ENCODE data around the gene TTC34.
"Not testable (repeated sequence)": the region's sequence is repeated elsewhere in the genome, so short reads cannot be mapped to it uniquely, and the experiment has no call there.

Gene TTC34

DNA sequence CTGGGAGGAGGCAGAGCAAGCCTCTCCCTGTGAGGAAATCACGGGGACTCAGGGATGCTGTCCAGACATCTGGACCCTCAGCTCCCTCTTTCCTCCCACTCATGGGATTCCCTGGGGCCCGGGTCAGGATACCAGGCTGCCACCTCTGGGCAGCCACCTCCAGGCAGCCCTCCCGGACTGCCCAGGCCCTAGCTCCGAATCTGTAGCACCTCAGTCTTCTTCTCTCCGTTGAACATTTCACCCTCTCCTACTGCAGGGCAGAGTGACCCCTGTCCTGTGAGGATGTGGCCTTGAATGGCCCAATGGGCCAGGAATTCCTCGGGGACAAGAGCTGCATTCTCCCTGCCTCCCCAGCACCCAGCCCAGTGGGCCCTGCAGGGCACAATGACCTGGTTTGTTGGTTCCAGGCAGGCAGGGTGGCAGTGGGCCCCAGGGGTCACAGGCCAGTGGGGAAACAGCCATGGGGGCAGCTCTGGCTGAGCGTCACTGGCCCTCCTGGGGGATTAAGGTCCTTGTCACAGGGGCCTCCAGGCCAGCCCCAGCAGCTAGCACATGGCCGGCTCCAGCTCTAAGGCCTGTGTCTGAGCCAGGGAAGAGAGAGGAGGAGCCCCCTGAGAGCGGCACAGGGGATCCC, 9.5 kb upstream of the TTC34 start:
- DNase-seq: no peak

DNA sequence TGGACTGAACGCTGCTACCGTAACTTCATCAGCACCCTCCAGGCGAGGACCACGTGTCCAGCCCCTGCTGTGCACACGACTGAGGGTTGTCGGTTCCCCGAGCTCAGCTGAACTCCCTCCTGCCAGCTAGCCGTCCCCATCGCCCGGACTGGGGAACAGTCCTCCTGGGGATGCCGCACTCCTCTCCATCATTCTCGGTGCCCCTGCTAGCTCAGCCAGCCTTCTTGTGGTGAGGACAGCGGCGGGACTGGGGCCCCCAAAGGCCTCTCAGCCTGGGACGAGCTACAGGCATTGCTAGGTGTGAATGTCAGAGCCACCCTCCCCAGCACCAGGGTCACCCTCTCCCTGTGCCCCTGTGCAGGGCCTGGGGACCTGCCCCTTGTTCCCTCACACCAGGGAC, 8.8 kb upstream of the TTC34 start:
- DNase-seq: no peak

DNA sequence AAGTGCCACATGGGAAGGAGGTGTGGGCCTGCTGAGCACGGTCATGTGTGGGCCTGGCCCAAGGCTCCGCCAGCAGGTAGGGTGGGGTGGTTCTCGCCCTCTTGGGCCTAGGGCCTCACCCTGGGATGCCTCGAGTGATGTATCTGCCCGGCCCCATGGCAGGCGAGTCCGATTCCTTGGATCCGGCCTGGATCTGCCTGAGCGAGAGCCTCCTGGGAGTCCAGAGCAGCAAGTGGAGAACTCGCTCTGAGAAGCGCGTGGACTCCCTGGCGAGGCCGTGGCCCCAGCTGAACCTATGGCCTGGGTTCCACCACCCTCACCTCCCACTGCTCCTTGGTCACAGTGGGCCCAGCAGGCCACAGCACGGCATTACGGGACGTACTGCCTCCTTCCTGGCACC, 8.2 kb upstream of the TTC34 start:
- no peak for DNase-seq

DNA sequence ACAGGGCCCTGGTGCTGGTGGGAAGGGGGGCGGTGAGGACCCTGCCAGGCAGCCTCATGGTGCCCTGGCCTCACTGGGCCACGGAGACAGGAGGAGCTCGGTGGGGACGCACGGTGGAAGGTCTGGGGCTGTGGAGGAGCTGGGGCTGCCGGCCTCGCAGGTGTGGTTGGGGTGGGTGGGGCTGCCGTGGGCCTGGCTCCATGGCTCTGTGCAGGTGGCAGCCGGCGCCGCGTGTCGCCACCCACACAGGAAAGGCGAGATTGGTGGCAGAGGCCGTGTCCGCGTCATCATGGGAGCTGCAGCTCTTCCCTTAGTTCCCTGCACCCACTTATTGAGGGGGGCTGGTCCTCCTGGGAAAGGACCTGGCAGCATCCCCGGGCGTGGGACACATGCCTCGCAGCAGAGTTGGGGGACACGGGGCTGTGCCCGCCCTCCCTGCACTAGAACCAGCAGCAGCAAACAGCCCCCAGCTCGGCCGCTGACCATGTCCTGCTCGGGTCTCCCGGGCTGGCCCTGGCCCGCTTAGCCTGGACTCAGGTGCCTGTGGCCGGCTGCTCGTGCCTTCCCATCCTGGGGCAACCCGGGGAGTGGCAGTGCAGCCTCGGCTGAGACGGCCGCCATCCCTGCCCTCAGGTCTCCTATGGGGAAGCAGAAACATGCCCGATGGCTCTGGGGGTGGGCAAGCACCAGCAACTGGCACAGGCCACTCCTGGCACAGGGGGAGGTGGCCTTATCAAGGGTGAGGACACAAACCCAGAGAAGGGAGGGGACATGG, 7.5 kb upstream of the TTC34 start:
- no peak for DNase-seq

DNA sequence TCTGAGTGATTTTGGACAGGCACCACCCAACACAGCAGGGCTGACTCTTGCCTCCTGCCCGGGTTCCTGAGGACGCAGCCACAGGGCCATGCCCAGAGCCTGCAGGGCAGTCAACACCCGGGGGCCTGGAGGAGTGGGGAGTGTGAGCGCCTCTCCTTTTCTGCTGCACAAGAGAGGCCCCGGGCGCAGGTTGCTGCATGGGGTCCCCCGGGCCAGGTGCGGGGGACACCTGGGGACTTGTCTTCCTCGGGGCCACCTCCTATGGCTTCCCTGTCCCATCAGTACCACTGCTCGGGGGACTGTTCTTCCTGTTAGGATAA, 6.9 kb upstream of the TTC34 start:
- DNase-seq: no peak

DNA sequence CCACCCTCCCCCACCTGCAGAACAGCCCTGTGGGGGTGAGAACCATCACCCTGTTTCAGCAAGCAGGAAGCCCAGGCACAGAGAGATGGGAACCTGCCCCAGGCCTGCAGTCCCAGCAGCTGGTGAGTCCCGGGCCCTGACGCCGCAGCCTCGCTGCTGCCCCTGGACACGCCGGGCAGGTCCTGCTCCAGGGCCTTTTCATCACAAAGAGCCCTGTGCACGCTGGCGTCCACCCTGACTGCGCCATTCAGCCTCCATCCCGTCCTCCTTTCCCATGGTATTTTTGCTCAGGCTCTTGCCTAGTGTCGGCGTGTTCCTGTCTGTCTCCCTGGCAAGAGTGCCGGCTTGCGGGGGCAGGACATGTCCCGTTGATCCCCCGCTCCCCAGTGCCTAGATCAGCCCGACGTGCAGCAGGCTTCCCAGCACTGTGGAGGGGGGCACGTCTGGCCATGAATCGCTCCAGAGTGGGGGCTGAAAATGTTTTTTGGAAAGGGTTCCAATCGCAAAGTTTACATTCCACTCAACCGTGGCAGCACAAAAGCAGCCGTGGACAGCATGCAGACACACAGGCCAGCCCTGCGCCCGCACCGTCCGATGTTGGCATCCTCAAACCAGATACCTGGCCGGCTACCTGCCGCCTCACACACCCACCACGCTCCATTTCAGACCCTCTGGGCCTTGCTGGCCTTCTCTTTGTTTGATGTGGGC, 6.3 kb upstream of the TTC34 start:
- no peak for DNase-seq

DNA sequence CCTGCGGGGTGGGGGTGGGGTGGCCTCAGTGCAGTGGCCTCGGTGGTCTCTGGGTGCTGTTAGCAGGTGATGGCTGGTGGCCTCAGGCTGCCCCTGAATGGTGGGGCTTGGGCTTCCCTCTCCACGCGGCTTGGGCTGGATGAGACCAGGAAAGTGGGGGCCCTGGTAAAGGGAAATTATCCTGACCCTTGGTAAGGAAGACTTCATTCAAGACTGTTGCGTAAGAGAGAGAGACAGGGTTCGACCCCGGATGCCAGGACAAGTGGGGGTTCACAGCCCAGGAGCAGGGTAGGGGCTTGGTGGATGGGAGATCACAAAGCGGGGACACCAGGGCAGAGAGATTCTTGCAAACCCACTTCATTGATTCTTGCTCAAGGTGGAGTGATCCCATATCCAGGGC, 5.5 kb upstream of the TTC34 start:
- DNase-seq: no peak

DNA sequence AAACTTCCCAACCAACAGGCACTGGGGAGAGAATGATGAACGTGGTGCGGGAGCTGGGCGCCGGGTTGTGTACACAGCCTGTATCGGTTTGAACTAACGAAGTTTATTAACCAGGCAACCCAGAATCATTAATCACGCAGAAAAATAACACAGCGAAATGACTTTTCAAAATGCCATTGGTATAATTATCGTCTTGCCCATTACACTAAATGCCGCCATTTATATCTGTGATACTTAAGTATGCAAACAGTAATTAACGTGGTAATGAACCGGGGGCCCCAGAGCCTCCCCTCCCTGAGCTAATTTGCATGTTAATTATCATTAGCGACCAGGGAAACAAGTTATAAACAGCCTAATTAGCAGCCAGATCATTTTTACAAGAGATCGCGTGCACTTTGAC, 5.1 kb upstream of the TTC34 start:
- no peak for DNase-seq

DNA sequence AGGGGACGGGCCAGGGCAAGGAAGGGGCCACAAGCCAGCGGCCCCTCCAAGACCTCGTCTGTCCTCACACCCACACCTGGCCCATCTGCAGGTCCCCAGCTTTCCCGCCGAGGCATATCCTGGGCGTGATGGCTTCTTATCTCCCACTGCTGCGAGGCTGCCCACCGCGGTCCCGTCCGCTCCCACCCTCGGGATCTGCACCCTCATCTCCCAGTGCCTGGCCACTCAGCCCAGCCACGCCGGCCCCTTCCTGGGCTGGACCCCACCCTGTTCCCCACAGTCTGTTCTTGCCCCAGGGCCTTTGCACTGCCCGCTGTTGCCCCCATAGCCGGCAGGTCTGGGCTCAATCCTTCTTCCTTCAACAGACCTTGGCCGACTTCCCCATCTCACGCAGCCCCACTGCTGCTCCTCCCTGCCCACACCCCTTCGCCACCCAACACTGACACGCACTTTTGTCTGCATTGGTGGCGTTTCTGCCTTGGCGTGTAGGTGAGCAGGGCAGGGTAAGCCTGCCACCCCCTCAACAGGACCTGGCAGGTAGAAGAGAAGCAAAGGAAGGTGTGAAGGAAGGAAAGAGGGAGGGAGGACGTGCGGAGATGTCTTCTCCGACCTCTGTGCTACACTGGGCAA, 4.4 kb upstream of the TTC34 start:
- no peak for DNase-seq

DNA sequence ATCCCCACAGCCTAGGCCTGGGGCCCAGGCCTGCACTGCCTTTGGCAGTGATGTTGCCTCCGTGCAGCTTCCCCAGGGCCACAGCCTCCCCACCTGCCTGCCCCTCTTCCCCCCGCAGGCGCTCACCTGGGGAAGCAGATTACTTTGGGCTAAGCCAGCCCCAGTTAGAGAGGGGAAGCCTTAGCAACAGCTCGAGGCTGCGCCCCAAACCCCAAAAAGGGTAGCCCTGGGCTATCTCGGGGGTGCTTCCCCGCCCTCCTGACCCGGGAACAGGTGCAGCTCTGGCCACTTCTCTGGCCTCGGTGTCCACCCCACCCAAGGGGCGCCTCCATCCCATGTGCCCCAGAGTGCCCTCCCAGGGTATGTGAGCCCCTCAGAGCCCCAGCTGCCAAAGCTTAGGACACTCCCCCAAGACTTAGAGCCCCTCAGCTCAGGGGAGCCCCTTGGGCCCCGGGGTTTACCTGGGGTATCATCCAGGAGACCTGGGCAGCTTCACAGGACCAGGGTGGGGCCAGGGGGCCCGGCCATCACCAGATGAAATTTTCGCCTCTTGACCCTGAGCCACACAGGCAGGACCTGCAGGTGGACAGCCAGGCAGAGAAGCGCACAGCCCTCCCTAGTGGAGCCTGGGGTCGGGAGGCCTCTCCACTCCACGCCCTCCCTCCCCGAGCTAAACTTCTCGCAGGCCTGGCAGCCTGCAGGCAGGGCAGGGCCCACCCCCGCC, 3.3 kb upstream of the TTC34 start:
- no peak for DNase-seq

DNA sequence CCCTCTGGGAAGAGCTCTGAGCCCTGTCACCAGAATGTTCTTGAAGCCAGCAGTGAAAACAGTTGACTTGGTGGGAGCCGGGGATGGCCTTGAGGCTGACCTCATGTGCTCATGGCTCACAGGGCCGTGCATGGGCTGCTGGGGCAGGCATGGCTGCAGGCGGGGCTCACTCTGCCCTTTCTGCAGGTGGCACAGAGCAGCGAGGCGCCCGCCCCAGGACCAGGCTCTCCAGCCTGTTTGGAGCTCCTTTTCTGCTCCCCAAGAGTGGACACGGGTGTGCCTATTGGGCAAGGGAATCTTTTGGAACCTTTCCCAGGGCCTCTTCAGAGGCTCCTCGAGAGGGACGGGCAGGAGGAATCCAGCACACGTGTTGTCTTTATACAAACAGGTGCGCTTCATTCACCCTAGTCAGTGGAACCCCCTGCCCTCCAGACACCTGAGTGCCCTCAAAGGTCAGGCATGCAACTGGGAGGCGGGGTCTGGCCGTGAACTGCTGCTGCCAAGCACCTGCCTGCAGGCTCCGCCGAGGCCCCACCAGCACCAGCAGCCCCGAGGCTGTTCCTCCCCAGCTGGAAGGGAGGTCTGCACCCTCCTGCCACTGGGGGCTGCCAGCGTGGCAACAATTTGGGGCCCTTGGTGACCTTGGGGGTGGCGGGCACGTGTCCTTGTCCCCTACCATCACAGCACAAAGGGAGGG, 2.6 kb upstream of the TTC34 start:
- DNase-seq: no peak

DNA sequence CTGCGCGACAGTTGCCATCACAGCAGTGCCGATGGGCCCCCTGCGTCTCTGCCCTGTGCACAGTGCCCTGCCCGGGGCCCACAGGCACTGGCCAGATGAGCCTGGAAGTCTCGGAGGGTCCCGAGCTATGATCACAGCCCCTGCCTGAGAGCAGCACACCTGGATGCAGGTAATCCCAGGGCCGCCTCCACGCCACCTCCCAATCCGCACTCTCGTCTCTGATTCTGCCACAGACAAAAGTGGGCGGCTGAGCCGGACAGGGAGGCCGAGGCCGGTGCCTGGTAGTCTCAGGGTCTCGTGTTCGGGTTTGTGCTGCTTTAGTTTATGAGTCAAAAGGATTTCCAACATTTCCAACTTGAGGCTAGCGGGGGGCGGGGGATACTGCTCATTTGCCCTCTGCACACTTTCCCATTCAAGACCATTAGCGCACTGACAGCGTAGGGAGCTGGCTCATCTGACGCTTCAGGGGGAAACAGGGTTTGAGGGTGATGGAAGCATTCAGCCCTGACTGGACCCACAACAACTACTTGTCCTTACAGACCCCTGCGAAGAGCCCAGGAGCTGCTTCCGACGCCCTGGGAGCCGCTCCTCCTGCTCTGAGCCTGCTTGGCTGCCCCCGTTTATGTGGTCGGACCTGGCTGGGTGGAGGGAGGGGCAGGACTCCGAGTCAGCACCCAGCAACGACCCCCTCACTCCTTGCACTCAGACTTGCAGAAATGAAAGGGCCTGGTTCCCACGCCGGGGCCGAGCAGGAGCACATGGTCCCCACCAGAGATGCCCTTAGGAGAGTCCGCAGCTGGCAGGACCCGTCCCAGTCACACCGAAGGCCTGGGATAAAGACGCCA, 1.8 kb upstream of the TTC34 start:
- DNase-seq: no peak

DNA sequence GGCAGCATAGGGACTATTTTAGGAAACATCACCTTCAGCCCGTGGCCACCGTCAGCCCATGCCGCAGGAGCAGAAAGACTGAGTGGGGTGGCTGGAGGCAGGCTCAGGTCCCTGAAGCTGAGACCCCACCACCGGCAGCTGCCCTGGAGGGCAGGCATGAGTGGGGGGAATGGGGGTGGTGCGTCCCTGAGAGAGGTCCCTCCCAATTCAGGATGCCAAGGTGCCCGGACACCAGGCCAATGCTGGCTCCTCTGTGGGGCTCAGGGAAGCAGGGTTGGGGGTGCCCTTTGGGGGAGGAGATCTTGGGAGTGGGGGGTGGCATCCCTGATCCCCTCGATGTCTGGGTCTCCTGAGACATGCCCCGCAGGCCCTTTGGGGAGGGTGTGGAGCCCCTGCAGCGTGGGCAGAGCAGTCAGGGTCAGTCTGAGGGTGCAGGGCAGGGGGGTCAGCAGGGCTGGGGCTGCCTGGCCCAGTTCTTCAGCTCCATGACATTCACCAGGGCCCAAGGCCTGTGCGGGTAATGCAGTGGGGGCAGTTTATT, 998 bp upstream of the TTC34 start:
- DNase-seq: no peak

DNA sequence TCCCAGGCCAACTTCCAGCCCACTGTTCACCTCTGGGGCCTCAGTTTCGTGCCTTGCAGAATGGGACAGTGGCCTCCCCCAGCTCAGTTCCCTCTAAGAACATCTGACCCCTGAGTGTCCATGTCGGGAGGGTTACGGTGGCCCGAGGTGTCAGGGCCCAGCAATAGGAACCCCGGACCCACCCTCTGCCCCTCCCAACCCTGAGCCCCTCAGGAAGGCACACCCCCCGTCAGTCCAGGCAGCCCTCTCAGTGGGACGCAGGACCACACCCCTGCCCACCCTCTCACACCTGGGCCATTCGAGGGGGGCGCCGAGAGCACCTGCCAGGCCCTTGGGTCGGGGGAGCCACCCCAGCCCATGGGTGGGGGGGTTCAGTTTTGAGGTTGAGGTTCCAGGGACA, 447 bp downstream of the TTC34 start:
- DNase-seq: no peak

DNA sequence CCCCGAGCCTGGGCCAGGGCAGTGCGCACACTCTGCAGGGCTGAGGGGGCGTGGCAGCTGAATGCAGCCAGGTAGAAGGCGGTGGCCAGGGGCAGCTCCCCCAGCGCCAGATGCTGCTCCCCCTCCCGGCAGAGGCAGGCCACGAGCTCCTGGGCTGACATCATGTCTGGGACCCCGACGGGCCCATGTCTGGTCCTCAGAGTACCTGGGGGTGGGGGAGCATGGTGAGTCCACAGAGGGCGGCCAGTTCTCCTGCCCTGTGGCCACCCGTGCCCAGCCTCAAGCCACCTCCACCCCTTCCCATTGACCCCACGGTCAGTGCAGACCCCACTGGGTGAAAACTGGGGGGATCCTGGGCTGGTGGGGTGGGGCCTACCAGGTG, 838 bp downstream of the TTC34 start:
- DNase-seq: no peak

DNA sequence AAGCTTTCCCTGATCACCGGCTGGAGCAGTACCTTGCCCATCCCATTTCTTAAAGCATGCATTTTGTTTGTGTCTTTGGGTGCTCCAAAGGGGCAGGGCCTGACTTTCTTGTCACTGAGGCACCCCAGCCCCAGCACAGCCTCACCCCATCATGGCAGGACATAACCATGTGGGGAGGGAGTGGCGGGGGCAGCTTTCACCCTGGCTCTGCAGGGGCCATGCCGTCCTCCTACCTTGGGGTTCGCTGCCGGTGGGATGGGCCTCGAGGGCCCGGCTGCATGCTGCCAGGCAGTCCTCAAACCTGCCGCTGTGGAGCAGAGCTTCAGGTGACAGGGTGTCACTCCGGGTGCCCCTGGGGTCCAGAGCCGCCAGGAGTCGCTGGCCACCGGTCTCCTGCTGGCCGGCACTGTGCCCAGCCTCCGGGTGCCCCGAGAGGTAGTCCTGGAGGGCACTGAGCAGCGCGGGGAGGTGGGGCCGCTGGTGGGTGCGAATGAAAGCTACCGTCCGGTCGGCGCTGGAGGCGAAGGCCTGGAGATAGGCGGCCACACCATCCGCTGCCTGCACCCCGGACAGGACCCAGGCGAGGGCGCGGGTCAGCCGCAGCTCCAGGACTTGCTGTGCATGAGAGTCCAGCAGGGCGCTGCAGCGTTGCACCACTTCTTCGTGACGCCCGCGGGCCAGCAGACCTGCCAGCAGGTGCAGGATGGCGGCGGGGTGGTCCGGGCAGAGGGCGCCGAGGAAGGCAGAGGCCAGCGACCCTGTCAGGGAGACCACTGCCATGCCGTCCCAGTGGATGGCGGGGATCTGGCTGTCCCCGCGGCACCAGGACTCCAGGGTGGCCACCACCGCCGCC, 1.5 kb downstream of the TTC34 start:
- DNase-seq: no peak

DNA sequence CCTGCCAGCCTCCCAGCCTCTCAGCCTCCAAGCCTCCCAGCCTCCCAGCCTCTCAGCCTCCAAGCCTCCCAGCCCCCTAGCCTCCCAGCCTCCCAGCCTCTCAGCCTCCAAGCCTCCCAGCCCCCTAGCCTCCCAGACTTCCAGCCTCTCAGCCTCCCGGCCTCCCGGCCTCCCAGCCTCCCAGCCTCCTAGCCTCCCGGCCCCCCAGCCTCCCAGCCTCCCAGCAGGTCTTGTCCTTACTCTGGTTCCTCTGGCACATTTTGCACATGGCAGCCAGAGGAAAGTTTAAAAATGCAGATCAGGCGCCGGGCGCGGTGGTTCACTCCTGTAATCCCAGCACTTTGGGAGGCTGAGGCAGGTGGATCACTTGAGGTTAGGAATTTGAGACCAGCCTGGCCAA, 2.5 kb downstream of the TTC34 start:
- not testable (repeated sequence) for DNase-seq

DNA sequence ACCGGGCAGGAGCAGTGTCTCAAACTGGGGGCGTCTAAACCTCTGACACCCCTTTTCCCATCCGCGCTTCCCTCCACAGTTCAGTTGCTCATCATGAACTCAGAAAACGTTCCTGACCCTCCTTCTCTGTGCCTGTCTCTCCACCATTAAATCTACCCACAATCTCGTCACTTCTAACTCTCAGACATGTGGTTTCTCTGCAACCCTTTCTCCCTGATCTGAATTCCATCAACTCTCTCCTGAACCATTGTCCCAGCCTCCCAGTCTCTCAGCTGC, 3.8 kb downstream of the TTC34 start:
- no peak for DNase-seq

DNA sequence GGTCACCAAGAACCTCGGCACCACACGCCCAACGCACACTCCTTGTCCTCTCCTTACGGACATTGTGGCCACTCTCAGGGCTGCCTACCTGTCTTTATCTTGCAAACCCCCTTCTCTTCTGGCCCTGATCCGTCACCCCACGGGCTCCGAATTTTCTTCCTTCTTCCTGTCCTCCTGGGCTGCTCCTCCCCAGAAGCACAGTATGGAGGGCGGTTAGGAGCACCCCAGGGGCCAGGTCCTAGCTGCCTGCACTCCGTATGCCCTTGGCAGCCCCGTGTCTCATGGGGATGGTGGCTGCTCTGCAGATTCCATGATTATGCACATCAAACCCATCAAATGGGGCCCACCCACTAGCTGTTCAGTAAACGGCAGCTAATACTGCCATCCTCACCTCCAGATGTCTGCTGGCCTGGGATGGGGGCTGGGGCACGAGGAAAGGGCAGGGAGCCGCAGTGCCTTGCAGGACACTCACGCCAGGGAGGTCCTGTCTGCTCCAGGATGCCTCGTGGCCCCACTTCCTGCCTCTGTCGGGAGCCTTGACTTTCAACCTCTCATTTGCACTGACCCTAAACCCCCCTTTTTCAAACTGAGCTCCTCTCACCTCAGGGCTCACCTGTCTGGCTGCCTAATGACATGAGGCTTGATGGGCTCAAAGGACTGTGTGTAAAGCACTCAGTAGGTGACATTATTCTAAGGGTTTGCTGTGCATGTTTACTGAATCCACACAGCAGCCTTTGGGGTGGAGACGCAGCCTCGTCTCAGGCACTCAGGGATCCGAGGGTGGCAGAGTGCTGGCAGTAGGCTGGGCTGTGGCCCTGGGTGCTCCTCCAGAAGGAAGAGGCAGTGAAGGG, 4.4 kb downstream of the TTC34 start:
- no peak for DNase-seq

DNA sequence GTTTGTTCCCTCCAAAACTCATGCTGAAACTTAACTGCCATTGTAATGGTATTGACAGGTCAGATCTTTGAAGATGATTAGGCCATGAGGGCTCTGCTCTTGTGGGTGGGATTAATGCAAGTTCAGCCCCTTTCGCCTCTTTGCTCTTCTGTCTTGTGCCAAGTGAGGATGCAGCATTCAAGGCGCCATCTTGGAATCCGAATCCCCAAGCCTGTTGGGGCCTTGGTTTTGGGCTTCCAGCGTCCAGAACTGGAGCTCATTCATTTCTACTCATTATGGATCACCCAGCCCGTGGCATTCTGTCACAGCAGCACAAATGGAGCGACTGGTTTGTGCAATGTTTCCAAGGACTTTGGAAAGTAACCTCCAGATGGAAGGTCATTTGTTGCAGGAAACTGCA, 5.6 kb downstream of the TTC34 start:
- DNase-seq: no peak

Data from NCI-H2081 (cell line).